H1 (cell line): ENCODE data around the gene QPCT. TPM values are rescaled to one million over a fixed set of nuclear protein-coding genes. Genes with fewer than 3 reads are reported as not detected.

Experiments
- CTCF ChIA-PET: fragments of 300-600 bp; sonication (Branson Sonifier 250); formaldehyde crosslinking; loops from one replicate; lab custom pipeline; 2021; ENCODE audit not compliant: partially characterized antibody; lab: Charles Lee
- POLR2A ChIA-PET: fragments of 300-600 bp; sonication (Branson Sonifier 250); formaldehyde crosslinking; loops from one replicate; lab custom pipeline; 2021; ENCODE audit warnings: inconsistent platforms; ENCODE audit not compliant: partially characterized antibody; lab: Charles Lee
- DNase-seq, 2 experiments: peaks; one replicate each; pipeline versions ENCODE4 v3.0.0 to v3.0.0-alpha.2; 2010 to 2022; ENCODE audit warnings: low spot score in 2 of 2, low read depth in 1 of 2, mixed read lengths in 1 of 2
- FAIRE-seq: peaks from 2 replicates; lab custom pipeline; 2011; peaks lifted over from hg19 to GRCh38; lab: Jason Lieb, UNC
- H2AFZ ChIP-seq: 2 replicates; pipeline ENCODE4 v1.8.1; 2012; ENCODE audit warnings: low read length, inconsistent platforms
- H2AK5ac ChIP-seq: 2 replicates; pipeline ENCODE4 v1.6.1; 2013; ENCODE audit warnings: low read depth, low read length
- H2BK120ac ChIP-seq: replicated peaks from 2 replicates; pipeline ENCODE3; 2013; ENCODE audit warnings: low read depth, low read length, inconsistent platforms
- H2BK12ac ChIP-seq: 2 replicates; pipeline ENCODE4 v1.6.1; 2013; ENCODE audit warnings: low read depth, low read length
- H2BK15ac ChIP-seq: 2 replicates; pipeline ENCODE4 v1.6.1; 2013; ENCODE audit warnings: low read length
- H2BK20ac ChIP-seq: 2 replicates; pipeline ENCODE4 v1.6.1; 2013; ENCODE audit warnings: low read length
- H2BK5ac ChIP-seq: 2 replicates; pipeline ENCODE4 v1.6.1; 2013; ENCODE audit warnings: low read depth, low read length
- H3K14ac ChIP-seq: 2 replicates; pipeline ENCODE4 v1.6.1; 2013; ENCODE audit warnings: inconsistent platforms; ENCODE audit not compliant: insufficient read length
- H3K18ac ChIP-seq: 2 replicates; pipeline ENCODE4 v1.6.1; 2013; ENCODE audit warnings: low read length; ENCODE audit errors: extremely low read depth
- H3K23ac ChIP-seq: 2 replicates; pipeline ENCODE4 v1.6.1; 2013; ENCODE audit warnings: inconsistent platforms; ENCODE audit not compliant: insufficient read length
- H3K23me2 ChIP-seq: 2 replicates; pipeline ENCODE4 v1.6.1; 2013; ENCODE audit warnings: low read depth, low read length
- H3K27ac ChIP-seq: 2 replicates; pipeline ENCODE4 v1.6.1; 2011; ENCODE audit warnings: low read depth, low read length, inconsistent platforms
- H3K27me3 ChIP-seq, 4 experiments: replicated peaks in 1 of 4; 1 replicate in 1 of 4; 2 replicates in 3 of 4; pipeline versions ENCODE4 v1.6.1 to v1.8.1; 2011 to 2013; ENCODE audit warnings: low read length in 3 of 4, mild to moderate bottlenecking in 3 of 4, inconsistent platforms in 2 of 4, mixed read lengths in 2 of 4, moderate library complexity in 1 of 4; ENCODE audit not compliant: control insufficient read depth in 3 of 4, insufficient read depth in 3 of 4; ENCODE audit errors: extremely low read depth in 1 of 4
- H3K36me3 ChIP-seq, 4 experiments: 2 replicates each; pipeline versions ENCODE4 v1.6.1 to v1.8.1; 2011 to 2013; ENCODE audit warnings: mild to moderate bottlenecking in 4 of 4, low read length in 3 of 4, moderate library complexity in 2 of 4, control low read depth in 1 of 4, inconsistent platforms in 1 of 4; ENCODE audit not compliant: insufficient read depth in 4 of 4, control insufficient read depth in 2 of 4
- H3K4ac ChIP-seq: replicated peaks from 2 replicates; pipeline ENCODE3; 2013; ENCODE audit warnings: low read length, low read depth, mixed read lengths, inconsistent platforms; ENCODE audit not compliant: insufficient read length
- H3K4me1 ChIP-seq, 4 experiments: replicated peaks in 1 of 4; 1 replicate in 1 of 4; 2 replicates in 3 of 4; pipeline versions ENCODE4 v1.6.1 to v1.8.1; 2011 to 2013; ENCODE audit warnings: low read length in 3 of 4, inconsistent platforms in 2 of 4, mixed read lengths in 1 of 4; ENCODE audit not compliant: insufficient read depth in 4 of 4, control insufficient read depth in 3 of 4
- H3K4me2 ChIP-seq, 2 experiments: 2 replicates each; pipeline versions ENCODE4 v1.6.1 to v1.8.1; 2011 to 2013; ENCODE audit warnings: low read depth in 2 of 2, low read length in 2 of 2, control low read depth in 1 of 2, inconsistent platforms in 1 of 2, mild to moderate bottlenecking in 1 of 2; ENCODE audit not compliant: insufficient read depth in 1 of 2
- H3K4me3 ChIP-seq, 4 experiments: fragments of 200-600, 300-600 bp in 1 of 4; sonication (generic), shearing (Covaris generic), sonication (Bioruptor Twin) in 1 of 4; 2 replicates each; pipeline versions ENCODE4 v1.5.1 to v1.8.1; 2011 to 2016; ENCODE audit warnings: low read length in 4 of 4, low read depth in 3 of 4, control low read depth in 2 of 4, inconsistent platforms in 2 of 4, mild to moderate bottlenecking in 2 of 4, mixed read lengths in 1 of 4, moderate library complexity in 1 of 4; ENCODE audit not compliant: insufficient read depth in 2 of 4; ENCODE audit errors: extremely low read depth in 1 of 4
- H3K56ac ChIP-seq: replicated peaks from 2 replicates; pipeline ENCODE3; 2013; ENCODE audit warnings: low read depth, mild to moderate bottlenecking, mixed read lengths, low read length, inconsistent platforms; ENCODE audit not compliant: insufficient read length
- H3K79me1 ChIP-seq: 2 replicates; pipeline ENCODE4 v1.6.1; 2013; ENCODE audit warnings: low read depth, low read length, control low read depth
- H3K79me2 ChIP-seq, 2 experiments: 2 replicates each; pipeline versions ENCODE4 v1.6.1 to v1.8.1; 2012 to 2013; ENCODE audit warnings: low read length in 2 of 2, mild to moderate bottlenecking in 2 of 2, inconsistent platforms in 1 of 2; ENCODE audit not compliant: insufficient read depth in 2 of 2, control insufficient read depth in 1 of 2
- H3K9ac ChIP-seq, 4 experiments: replicated peaks in 1 of 4; 1 replicate in 1 of 4; 2 replicates in 3 of 4; pipeline versions ENCODE4 v1.6.1 to v1.8.1; 2011 to 2013; ENCODE audit warnings: low read depth in 3 of 4, low read length in 3 of 4, control low read depth in 2 of 4, mild to moderate bottlenecking in 2 of 4, moderate library complexity in 2 of 4, inconsistent platforms in 1 of 4; ENCODE audit errors: extremely low read depth in 1 of 4
- H3K9me3 ChIP-seq, 2 experiments: 2 replicates each; pipeline versions ENCODE4 v1.6.1 to v1.8.1; 2012 to 2013; ENCODE audit warnings: mild to moderate bottlenecking in 2 of 2, moderate library complexity in 2 of 2, control low read depth in 1 of 2, inconsistent platforms in 1 of 2, low read depth in 1 of 2, low read length in 1 of 2, mixed read lengths in 1 of 2; ENCODE audit not compliant: insufficient read depth in 2 of 2
- H4K20me1 ChIP-seq, 2 experiments: replicated peaks in 1 of 2; 2 replicates each; pipeline versions ENCODE3 to v1.8.1; 2011 to 2013; ENCODE audit warnings: inconsistent platforms in 2 of 2, low read length in 2 of 2, mild to moderate bottlenecking in 1 of 2; ENCODE audit not compliant: insufficient read depth in 2 of 2, control insufficient read depth in 1 of 2
- H4K5ac ChIP-seq: 2 replicates; pipeline ENCODE4 v1.6.1; 2013; ENCODE audit warnings: low read length, low read depth, mixed read lengths, inconsistent platforms; ENCODE audit not compliant: insufficient read length
- H4K8ac ChIP-seq: 2 replicates; pipeline ENCODE4 v1.8.0; 2013; ENCODE audit warnings: mild to moderate bottlenecking, moderate library complexity, low read length, inconsistent platforms; ENCODE audit not compliant: insufficient read depth; ENCODE audit errors: extremely low read depth
- H4K91ac ChIP-seq: replicated peaks from 2 replicates; pipeline ENCODE3; 2013; ENCODE audit warnings: low read length, mixed read lengths, inconsistent platforms; ENCODE audit not compliant: insufficient read length
- KDM4A ChIP-seq: IDR thresholded peaks from one replicate; pipeline ENCODE4 v1.7.1; 2012; ENCODE audit warnings: low read depth, mild to moderate bottlenecking, moderate library complexity, low read length, inconsistent platforms; ENCODE audit not compliant: severe bottlenecking
- NANOG ChIP-seq: IDR thresholded peaks from 2 replicates; pipeline ENCODE4 v1.6.1; 2011; ENCODE audit warnings: low read length, low read depth, mild to moderate bottlenecking, inconsistent platforms; ENCODE audit not compliant: insufficient read depth, poor library complexity, severe bottlenecking
- WGBS, 2 experiments: shearing (Covaris generic) in 1 of 2; methylation state at CpG; one replicate each; pipeline versions ENCODE4 v1.1.6 to v1.1.7; 2013 to 2015; ENCODE audit warnings: low lambda C conversion rate in 2 of 2, mixed read lengths in 2 of 2, inconsistent platforms in 1 of 2, low coverage in 1 of 2, missing lambda C conversion rate in 1 of 2; ENCODE audit not compliant: insufficient replicate concordance in 2 of 2, insufficient coverage in 1 of 2, insufficient read length in 1 of 2; ENCODE audit errors: extremely low coverage in 1 of 2, missing lambda C conversion rate in 1 of 2; 5-methylcytosine and 5-hydroxymethylcytosine counted together
- polyA plus RNA-seq, 7 experiments: library from polyadenylated mRNA; depleted of rRNA in 3 of 7; stranded (reverse) in 5 of 7; unstranded in 2 of 7; fragments of >200 nt in 5 of 7; fragments of 200-250 nt in 2 of 7; gene quantifications; 1 replicate in 5 of 7; 2 replicates in 1 of 7; 4 replicates in 1 of 7; pipeline versions ENCODE4 v1.2.1 to v1.2.3, GENCODE V29; 2011 to 2013; ENCODE audit warnings: missing spikeins in 2 of 7, mixed read lengths in 2 of 7
- total RNA-seq: library from RNA; stranded (reverse); fragmentation: NEBNext Ultra II Directional; extraction: Animal tissue kit (Norgen Biotek cat#: 25700); gene quantifications from 2 replicates; pipeline ENCODE4 v1.2.1, GENCODE V29; 2021

QPCT gene
- total and polyA plus RNA-seq, 2 of the 8 experiments (the other 6 are each of a cell fraction or from before 2014, with no cell fraction given), result 4.0 to 4.3 TPM

- H3K4me3 ChIP-seq, result no peak overlapping the region
- no peaks in the 10 kb centered on the region for H4K20me1 ChIP-seq
- H3K23ac ChIP-seq, result no peak overlapping the region
- FAIRE-seq (no peak), DNase-seq (peak in 1 of 2 experiments; percentile 23)
- H3K4me2 ChIP-seq, result no peak overlapping the region
- H2BK5ac ChIP-seq, result no peak overlapping the region
- H3K14ac ChIP-seq, result no peak overlapping the region
- no peak overlapping the region for H4K8ac ChIP-seq
- H3K18ac ChIP-seq, result no peak overlapping the region
- 96% methylated on average over 7 of the region's 7 CpGs; no CpG with 5 or more reads in 1 of the 2 experiments for WGBS, 2 experiments
- no peak overlapping the region for H3K56ac ChIP-seq
- no peaks in the 10 kb centered on the region for H3K9me3 ChIP-seq
- no peak overlapping the region for H2BK20ac ChIP-seq
- 0 out of 2 replicates have a peak overlapping the region, but pooled peaks have one; percentile 79 for H2AK5ac ChIP-seq
- no peak overlapping the region for H3K27ac ChIP-seq
- H4K5ac ChIP-seq, result no peak overlapping the region
- H3K27me3 ChIP-seq, result no peaks in the 10 kb centered on the region
- H3K36me3 ChIP-seq, result no peaks in the 10 kb centered on the region
- no peaks in the 10 kb centered on the region for H3K79me2 ChIP-seq
- no peak overlapping the region for H2BK15ac ChIP-seq
- POLR2A ChIA-PET, result interaction anchor here (1.3 kb wide), 1 partner anchor 57 kb away, joined by 3 read pairs; no protein-coding TSS in a partner anchor
- no peak overlapping the region for H2BK120ac ChIP-seq
- H3K4ac ChIP-seq, result peak overlapping the region; percentile 87
- no peak overlapping the region for H4K91ac ChIP-seq
- H3K4me1 ChIP-seq, result no peaks in the 10 kb centered on the region
- H3K9ac ChIP-seq, result no peak overlapping the region
- H2BK12ac ChIP-seq, result no peak overlapping the region
- no peak overlapping the region for H2AFZ ChIP-seq
- peaks cover 2% of the 10 kb centered on the region; the same call in 1 of the 2 replicates for H3K23me2 ChIP-seq
- CTCF ChIA-PET, result interaction anchor here (1.3 to 3.3 kb wide), 5 partner anchors 9 to 499 kb away, joined by 3 to 11 read pairs (median 5); no protein-coding TSS in a partner anchor
- H3K79me1 ChIP-seq, result no peaks in the 10 kb centered on the region
- TF ChIP-seq KDM4A (no peak), NANOG (no peak)
These were observed 34.0 kb downstream of the QPCT start for GRCh38 chr2:37378411-37378810.
